T-helper 2 cell treated with Interferon-gamma antibody and Interleukin-4, amounts not matched to agents 100 ng/mL and 5 ng/mL, for 36 hours (primary cell): ENCODE results near the gene YAE1. TPM values are rescaled to one million over a fixed set of nuclear protein-coding genes. Genes with fewer than 3 reads are reported as not detected.

Source experiments
- intact Hi-C: fragments of 100-400 bp; cut with micrococcal nuclease; formaldehyde crosslinking; loops from one replicate; pipeline ENCODE4 v1.15.1; 2023
- total RNA-seq: library from RNA; stranded (reverse); gene quantifications from 2 replicates; pipeline ENCODE4 v1.2.3, GENCODE V29; 2022

The YAE1 gene
- total RNA-seq, 1 donor from 2014 or later, result 12.0 TPM

DNA sequence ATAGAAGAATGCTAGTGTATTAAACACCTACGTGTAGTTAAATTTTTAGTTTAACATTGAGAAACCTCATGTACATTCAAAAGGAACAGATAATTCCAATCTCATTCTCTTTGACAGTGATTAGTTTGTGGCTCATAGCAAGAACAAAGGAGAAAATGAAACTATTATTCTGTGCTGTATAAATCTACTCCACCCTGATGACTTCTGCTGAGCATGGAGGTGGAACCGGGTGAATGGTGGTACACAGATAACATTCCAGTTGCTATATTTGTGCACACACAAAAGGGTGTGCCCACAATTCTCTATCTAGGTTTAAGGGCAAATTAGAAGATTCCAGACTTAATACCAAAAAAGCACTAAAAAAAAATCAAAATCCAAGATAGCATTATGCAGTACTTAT lies 40.1 kb downstream of the YAE1 start:
- intact Hi-C loops, result no loop called here

DNA sequence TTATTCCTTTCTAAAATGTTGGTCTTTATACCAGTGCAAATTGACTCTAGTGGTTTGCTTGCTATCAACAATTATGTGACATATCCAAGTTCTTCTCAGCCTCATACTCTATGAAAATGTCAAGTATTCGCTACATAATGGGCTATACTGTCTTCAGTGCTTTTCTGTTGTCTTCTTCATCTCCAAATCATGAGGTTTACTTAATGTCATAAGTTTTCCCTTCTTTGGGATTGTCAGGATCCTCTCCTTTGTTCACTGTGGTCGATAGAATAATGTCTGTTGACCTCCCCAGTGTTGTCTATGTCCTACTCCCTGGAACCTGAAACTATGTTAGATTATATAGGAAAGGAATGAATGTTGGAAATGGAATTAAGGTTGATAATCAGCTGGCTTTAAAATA lies 40.7 kb downstream of the YAE1 start:
- intact Hi-C loops, result no loop called here

DNA sequence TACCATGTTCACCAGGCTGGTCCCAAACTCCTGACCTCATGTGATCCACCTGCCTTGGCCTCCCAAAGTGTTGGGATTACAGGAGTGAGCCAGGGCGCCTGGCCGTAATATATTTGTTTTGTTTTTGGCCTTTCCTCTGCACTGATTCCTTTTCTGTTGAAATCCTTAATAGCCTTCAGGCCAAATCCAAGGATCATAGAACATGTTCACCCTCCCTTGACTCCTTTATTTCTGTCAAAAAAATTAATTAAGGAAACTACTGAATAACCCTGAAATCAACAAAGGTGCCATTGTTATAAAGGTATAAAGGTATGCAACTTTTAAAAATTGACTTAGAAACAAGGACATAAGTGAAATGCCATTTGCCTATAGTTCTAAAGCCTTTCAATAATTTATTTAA lies 41.7 kb downstream of the YAE1 start:
- intact Hi-C loops, result loop anchor here (2.0 kb wide), 2 partner anchors 15 kb away; partner anchors contain the start of gene RALA

DNA sequence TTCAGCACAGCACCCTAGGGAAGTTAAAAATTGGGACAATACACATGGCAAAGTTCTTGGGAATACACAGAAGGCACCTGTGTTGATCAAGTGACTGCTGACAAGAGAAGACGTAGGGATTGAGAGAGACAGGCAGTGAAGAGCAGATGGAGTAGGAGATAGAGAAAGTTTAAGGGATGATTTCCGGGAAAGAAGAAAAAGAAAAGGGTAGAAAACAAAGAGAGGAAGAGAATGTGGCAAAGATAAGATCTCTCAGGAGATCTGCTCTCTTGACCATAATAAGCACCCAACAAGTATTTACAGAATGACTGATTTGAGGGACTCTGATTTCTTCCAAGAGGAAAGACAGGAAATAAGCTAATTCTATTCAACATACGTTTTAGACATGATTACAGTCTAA lies 42.1 kb downstream of the YAE1 start:
- intact Hi-C loops, result loop anchor here (2.0 kb wide), 2 partner anchors 15 kb away; partner anchors contain the start of gene RALA

DNA sequence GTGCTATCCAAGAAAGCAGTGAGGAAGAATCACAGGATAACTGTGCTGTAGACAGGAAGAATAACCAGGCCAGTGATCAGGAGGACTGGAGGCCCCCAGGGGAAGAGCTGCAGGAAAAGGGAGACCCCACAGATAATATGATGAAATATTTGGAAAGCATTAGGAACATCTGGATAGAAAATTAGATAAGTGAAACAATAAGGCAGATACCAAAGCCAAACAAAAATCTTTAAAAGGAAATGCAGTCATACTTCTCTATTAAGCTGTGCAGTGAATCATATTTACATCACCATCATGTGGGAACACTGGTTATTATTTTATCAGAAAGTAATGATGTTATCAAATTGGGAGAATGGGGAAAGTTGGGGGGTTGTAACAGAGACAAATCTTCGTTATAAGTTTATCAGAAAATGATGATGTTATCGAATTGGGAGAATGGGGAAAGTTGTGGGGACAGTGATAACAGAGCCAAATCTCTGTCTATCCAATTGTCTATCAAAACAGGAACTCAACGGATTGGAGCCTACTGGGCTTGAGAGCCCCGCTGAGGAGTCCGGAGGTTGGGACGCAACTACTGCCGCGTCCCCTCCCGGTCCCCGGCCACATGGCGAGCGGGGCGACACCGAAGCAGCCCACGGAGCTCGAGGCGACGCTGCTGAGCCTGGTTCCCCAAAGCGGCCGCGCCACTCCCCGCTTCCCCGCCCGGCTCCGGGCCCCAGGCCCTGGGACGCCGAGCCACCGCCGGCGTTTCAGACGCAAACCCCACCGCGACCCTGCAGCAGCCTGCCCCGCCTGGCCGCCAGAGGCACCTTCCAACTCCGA lies 43.1 kb downstream of the YAE1 start:
- intact Hi-C loops, result loop anchor here (2.0 kb wide), 2 partner anchors 13 to 17 kb away; partner anchors contain the start of gene RALA

- intact Hi-C loops, result loop anchor here (2.0 kb wide), 2 partner anchors 13 to 17 kb away; partner anchors contain the start of gene RALA
These were observed 43.7 kb downstream of the YAE1 start for GRCh38 chr7:39609935-39610263.

DNA sequence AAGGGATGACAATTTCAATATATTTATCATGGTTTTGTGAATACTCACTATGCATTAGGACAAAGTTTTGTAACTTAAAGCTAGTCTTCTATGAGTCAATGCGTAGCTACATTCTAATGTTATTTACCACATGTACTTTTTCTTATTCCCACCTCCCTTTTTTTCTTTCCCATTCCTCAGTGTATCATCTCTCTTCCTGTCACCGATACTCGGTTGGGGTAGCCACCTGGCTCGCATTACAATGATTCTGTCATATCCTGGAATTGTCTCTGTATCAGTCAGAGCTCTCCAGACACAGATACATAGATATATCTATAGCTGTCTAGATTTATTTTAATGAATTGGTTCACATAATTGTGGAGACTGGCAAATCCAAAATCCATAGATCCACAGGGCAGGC lies 47.4 kb downstream of the YAE1 start:
- intact Hi-C loops, result no loop called here

DNA sequence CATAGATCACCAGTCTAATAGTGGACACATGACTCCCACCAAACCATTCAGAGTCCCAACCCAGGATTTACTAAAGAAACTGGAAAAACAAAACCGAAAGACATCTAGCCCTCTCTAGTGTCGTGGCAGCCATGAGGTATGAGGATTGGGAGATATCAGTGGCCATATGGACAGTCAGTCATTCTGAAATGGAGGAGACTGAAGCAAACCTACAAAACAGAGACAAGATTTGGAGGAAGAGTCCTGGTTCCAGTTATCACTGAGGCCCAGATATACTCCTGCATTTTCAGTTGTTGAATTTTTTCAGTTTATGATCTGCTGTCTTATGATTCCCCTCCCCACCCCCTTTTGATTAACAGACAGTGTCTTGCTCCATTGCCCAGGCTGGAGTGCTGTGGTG lies 48.1 kb downstream of the YAE1 start:
- intact Hi-C loops, result no loop called here

- intact Hi-C loops, result no loop called here
These were observed 49.3 kb downstream of the YAE1 start for GRCh38 chr7:39615350-39615975.

DNA sequence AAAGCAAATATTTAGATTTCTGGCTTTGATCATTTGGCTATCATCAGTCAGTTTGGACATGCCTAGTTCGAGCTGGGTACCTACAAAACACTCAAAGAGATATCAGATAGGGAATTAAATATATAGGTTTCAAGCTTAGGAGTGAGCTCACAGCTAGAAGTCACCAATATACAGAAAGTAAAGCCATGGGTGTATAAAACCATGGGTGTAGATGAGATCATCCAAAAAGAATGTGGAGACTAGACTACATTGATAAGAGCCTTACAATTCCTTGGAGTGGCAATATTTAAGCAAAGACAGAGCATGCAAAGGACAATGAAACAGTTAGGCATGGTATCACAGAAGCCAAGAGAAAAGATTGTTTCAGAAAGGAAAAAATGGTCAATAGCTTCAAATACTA lies 49.9 kb downstream of the YAE1 start:
- intact Hi-C loops, result no loop called here

- intact Hi-C loops, result no loop called here
These were observed 50.8 kb downstream of the YAE1 start for GRCh38 chr7:39617005-39617404.

DNA sequence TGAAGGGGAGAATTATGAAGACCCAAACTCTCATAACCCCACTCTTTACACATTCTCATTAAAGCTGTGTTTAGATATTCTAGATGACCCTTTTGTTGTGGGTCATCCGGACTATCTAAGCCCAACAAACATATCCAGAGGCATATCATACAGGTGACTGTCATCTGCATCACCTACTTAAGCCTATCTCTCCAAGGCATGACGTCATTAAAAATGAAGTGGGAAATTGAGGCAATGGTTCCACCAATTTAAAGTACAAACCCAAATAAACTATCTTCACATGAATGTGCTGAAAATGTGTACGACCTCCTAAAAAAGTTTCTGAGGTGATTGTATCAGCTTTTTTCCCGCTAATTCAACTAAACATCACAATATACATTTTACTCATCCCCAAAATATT lies 52.7 kb downstream of the YAE1 start:
- intact Hi-C loops, result no loop called here

GRCh38 chr7:39620486-39620885 lies 54.3 kb downstream of the YAE1 start:
- intact Hi-C loops, result loop anchor here (5.0 to 10.0 kb wide), 2 partner anchors 514 to 713 kb away; partner anchors contain the start of genes MPLKIP, SUGCT and VPS41

- intact Hi-C loops, result loop anchor here (5.0 to 10.0 kb wide), 2 partner anchors 514 to 714 kb away; partner anchors contain the start of genes MPLKIP, SUGCT and VPS41
These were observed 55.1 kb downstream of the YAE1 start for GRCh38 chr7:39621261-39621660.

DNA sequence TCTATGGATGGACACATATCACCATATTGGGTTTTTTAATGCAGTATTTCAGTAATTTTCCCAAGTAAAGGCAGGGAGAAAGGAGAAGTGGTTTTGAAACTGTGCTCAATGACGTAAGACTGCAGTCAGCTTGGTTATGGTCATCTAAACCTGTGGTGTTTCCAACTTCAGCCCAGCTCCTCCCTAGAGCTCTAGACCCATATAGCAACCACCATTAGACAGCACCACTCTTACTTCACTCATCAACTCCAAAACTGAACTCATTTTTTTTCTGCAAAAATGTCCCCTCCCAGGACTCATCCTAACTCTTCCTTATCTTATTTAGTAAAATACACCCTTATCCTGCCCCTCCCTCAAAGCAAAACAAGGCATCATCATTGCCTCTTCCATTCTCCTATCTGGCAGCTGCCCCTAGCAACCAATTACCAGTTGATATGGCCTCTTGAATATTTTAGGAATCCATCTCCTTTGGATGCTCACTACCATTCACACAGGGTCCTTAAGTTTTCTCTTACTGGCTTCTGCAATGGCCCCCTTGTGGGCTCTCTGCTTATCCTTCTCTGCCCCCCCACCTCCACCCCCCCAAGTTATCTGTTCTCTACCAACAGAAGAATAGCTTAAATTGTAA lies 55.7 kb downstream of the YAE1 start:
- intact Hi-C loops, result loop anchor here (2.0 to 10.0 kb wide), 4 partner anchors 13 to 715 kb away; partner anchors contain the start of genes MPLKIP, SUGCT, VPS41 and YAE1

Other genes starting within 250 kb of the YAE1 start
- gene RALA, start 57.2 kb downstream of the YAE1 start, total RNA-seq, result 30.6 and 30.8 TPM in 2 replicates